HG03457 (cell line): Measurements from ENCODE around the gene LRP10.
"Not testable (repeated sequence)": the region's sequence is repeated elsewhere in the genome, so short reads cannot be mapped to it uniquely, and the experiment has no call there.

Experiments used
- ATAC-seq: cut with Tn5 transposase; IDR thresholded peaks from one replicate; pipeline ENCODE4 v1.9.1; 2021; ENCODE audit warnings: moderate number of reproducible peaks; ENCODE audit not compliant: unreplicated experiment

LRP10 gene

GRCh38 chr14:22871224-22872032 lies at the start of gene LRP10:
LRP10 (plus strand) TSS chr14:22871740; CDS start chr14:22872304, 564 bp downstream.
- peak; percentile 64 for ATAC-seq

GRCh38 chr14:22822016-22822570 lies 49.4 kb upstream of the LRP10 start:
- no peak for ATAC-seq

- no peak for ATAC-seq
These were observed 48.9 kb upstream of the LRP10 start for GRCh38 chr14:22822571-22823098.

- no peak for ATAC-seq
These were observed 46.7 kb upstream of the LRP10 start for GRCh38 chr14:22824711-22825359.

GRCh38 chr14:22829076-22829660 lies 42.4 kb upstream of the LRP10 start:
- ATAC-seq: not testable (repeated sequence)

GRCh38 chr14:22829661-22830442 lies 41.7 kb upstream of the LRP10 start, which contains the start of gene MRPL52:
MRPL52 (plus strand) TSS chr14:22829887; CDS start chr14:22829913, 26 bp downstream.
- peak; percentile 82 for ATAC-seq

GRCh38 chr14:22830443-22831010 lies 41.0 kb upstream of the LRP10 start:
- no peak for ATAC-seq

GRCh38 chr14:22835505-22835904 lies 36.0 kb upstream of the LRP10 start:
- ATAC-seq: no peak

GRCh38 chr14:22836301-22837113 lies 35.0 kb upstream of the LRP10 start, which contains the start of gene MMP14:
MMP14 (plus strand) TSS chr14:22836585; CDS start chr14:22836818, 233 bp downstream.
- no peak for ATAC-seq

- ATAC-seq: no peak
These were observed 34.3 kb upstream of the LRP10 start for GRCh38 chr14:22837114-22837749.

- no peak for ATAC-seq
These were observed 33.6 kb upstream of the LRP10 start for GRCh38 chr14:22837750-22838538.

GRCh38 chr14:22838631-22839041 lies 32.9 kb upstream of the LRP10 start:
- no peak for ATAC-seq

GRCh38 chr14:22839159-22839779 lies 32.3 kb upstream of the LRP10 start:
- ATAC-seq: no peak

GRCh38 chr14:22841311-22841710 lies 30.2 kb upstream of the LRP10 start:
- no peak for ATAC-seq

GRCh38 chr14:22841769-22842168 lies 29.8 kb upstream of the LRP10 start:
- ATAC-seq: no peak

GRCh38 chr14:22842211-22843122 lies 29.1 kb upstream of the LRP10 start:
- ATAC-seq: no peak
